ENCODE measurements around the gene GRK5.

DNA sequence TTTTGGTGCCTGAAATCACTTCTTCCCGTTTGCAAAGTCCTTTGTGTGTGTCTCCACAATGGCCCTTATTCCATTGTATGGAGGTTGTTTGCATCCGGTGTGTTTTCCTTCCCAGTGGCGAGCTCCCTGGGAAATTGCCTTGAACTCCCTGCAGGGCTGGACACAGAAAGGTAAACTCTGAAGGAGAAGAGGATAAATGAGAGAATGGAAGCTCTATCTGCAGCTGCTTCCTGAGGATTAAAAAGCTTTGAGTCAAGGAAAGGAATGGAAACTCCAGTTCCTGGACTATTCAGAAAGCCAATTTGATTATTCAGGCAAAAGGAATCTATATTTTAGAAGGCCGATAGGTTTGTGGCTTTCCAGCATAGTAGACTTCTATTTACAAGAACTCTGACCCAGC is 4.4 kb upstream of the GRK5 start:
- TF ChIP-seq CTCF (IDR thresholded peaks at IDR 0.05) (no peak), POLR2A (IDR thresholded peaks at IDR 0.05) (no peak)
